Fibroblast of the aortic adventitia (primary cell): Measurements from ENCODE around the gene MAP1A. TPM values are rescaled to one million over a fixed set of nuclear protein-coding genes. Genes with fewer than 3 reads are reported as not detected.
"Not testable (repeated sequence)": the region's sequence is repeated elsewhere in the genome, so short reads cannot be mapped to it uniquely, and the experiment has no call there.

Experiments used
- DNase-seq: peaks from one replicate; pipeline ENCODE4 v3.0.0-alpha.2; 2010; ENCODE audit warnings: low read depth
- H3K4me3 ChIP-seq: 2 replicates; pipeline ENCODE4 v1.5.1; 2011; ENCODE audit warnings: low read depth, mild to moderate bottlenecking, control low read depth, low read length, moderate library complexity
- CTCF ChIP-seq: IDR thresholded peaks from 2 replicates; pipeline ENCODE4 v1.5.1; 2011; ENCODE audit warnings: mild to moderate bottlenecking, low read length, control low read depth, inconsistent platforms; ENCODE audit not compliant: insufficient read depth
- total RNA-seq: library from RNA; depleted of rRNA; stranded (reverse); fragments of >200 nt; gene quantifications from 2 replicates; pipeline ENCODE4 v1.2.3, GENCODE V29; 2012; ENCODE audit warnings: low replicate concordance

The MAP1A gene
- total RNA-seq, 1 donor = 108 TPM

- no peak overlapping the region for H3K4me3 ChIP-seq
- no peak for DNase-seq
- no peak for TF ChIP-seq CTCF
Measured at GRCh38 chr15:43529141-43529540, 11.7 kb downstream of the MAP1A start.

- TF ChIP-seq CTCF = no peak
- H3K4me3 ChIP-seq = no peak overlapping the region
- DNase-seq = no peak
Measured at GRCh38 chr15:43529587-43530345, 12.4 kb downstream of the MAP1A start.

GRCh38 chr15:43531018-43531670 is 13.7 kb downstream of the MAP1A start:
- TF ChIP-seq CTCF = no peak
- no peak overlapping the region for H3K4me3 ChIP-seq
- no peak for DNase-seq

GRCh38 chr15:43532826-43533225 is 15.4 kb downstream of the MAP1A start:
- H3K4me3 ChIP-seq = not testable (repeated sequence)
- DNase-seq = peak; percentile 35

GRCh38 chr15:43534897-43535296 is 17.5 kb downstream of the MAP1A start:
- H3K4me3 ChIP-seq = no peak overlapping the region
- DNase-seq = no peak
- no peak for TF ChIP-seq CTCF

- no peak overlapping the region for H3K4me3 ChIP-seq
- DNase-seq = no peak
- no peak for TF ChIP-seq CTCF
Measured at GRCh38 chr15:43538091-43538490, 20.7 kb downstream of the MAP1A start.

- DNase-seq = peak; percentile 57
- no peak for TF ChIP-seq CTCF
- H3K4me3 ChIP-seq = no peak overlapping the region
Measured at GRCh38 chr15:43541785-43542184, 24.4 kb downstream of the MAP1A start.
